Mesenteric fat pad (tissue), 1 donor: ENCODE results near the gene KCNH2. TPM values are rescaled to one million over a fixed set of nuclear protein-coding genes. Genes with fewer than 3 reads are reported as not detected.

Experiments
- DNase-seq: peaks from one replicate; pipeline ENCODE4 v3.0.0-alpha.2; 2020; ENCODE audit warnings: low spot score
- total RNA-seq: library from RNA; stranded (reverse); fragmentation: NEBNext Ultra II Directional; extraction: Animal tissue kit (Norgen Biotek cat#: 25700); gene quantifications from one replicate; pipeline ENCODE4 v1.2.1, GENCODE V29; 2021
- donor health status: DM: yes; HTN: yes; CAD: no.

The KCNH2 gene
- total RNA-seq, 1 donor from 2014 or later, result 0.32 TPM

- DNase-seq, result no peak
Measured at GRCh38 chr7:150939052-150939451, 39.1 kb downstream of the KCNH2 start.

GRCh38 chr7:150938566-150938965 is 39.6 kb downstream of the KCNH2 start:
- no peak for DNase-seq

GRCh38 chr7:150937848-150938561 is 40.1 kb downstream of the KCNH2 start:
- DNase-seq, result peak; percentile 82

DNA sequence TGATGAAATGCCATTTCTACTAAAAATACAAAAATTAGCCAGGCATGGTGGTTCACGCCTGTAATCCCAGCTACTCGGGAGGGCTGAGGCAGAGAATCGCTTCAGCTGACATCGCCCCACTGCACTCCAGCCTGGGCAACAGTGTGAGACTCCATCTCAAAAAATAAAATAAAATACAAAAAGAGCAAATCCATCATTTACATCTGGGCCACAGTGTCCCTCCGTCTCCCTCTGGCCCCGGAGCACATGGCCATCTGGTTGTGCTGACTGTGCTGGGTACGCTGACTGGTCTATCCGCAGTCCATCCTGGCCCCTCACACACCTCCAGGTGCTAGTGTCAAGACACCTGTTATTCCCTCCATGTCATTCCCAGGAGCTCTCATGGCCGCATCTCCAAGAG is 42.1 kb downstream of the KCNH2 start:
- peak; percentile 57 for DNase-seq

GRCh38 chr7:150935149-150935548 is 43.0 kb downstream of the KCNH2 start:
- peak; percentile 64 for DNase-seq

DNA sequence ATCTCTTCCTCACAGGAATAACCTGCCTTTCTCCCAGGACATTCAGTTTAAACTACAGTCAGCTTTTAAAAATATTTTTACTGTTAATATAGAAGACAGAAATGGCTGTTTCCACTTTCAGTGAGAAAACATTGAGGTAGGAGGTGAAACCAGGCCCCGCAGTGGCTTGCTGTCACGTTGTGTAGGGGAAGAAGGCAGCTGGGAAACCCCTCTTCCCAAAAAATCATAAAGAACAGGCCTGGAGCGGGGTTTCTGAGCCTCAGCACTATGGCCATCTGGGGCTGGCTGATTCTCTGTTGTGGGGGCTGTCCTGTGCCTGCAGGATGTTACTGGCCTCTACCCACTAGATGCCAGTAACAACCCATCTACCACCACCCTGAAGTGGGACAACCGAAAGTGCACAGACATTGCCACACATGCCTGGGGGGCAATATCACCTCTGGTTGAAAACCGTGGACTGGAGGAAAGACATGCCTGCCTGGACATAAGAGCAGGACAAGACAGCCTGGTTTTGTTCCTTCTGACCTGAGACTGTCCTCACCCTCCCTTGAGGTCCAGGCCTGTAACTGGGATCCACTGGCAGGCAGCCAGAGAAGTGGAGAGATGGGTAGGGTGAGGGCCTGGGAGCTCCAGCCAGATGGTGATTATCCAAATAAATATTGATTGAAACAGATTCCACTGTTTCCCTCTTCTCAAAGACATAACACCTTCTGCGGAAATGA is 43.9 kb downstream of the KCNH2 start:
- DNase-seq, result peak; percentile 53

- DNase-seq, result no peak
Measured at GRCh38 chr7:150931199-150931869, 46.8 kb downstream of the KCNH2 start.

GRCh38 chr7:150928541-150928940 is 49.6 kb downstream of the KCNH2 start:
- no peak for DNase-seq

GRCh38 chr7:150927956-150928344 is 50.2 kb downstream of the KCNH2 start:
- no peak for DNase-seq

DNA sequence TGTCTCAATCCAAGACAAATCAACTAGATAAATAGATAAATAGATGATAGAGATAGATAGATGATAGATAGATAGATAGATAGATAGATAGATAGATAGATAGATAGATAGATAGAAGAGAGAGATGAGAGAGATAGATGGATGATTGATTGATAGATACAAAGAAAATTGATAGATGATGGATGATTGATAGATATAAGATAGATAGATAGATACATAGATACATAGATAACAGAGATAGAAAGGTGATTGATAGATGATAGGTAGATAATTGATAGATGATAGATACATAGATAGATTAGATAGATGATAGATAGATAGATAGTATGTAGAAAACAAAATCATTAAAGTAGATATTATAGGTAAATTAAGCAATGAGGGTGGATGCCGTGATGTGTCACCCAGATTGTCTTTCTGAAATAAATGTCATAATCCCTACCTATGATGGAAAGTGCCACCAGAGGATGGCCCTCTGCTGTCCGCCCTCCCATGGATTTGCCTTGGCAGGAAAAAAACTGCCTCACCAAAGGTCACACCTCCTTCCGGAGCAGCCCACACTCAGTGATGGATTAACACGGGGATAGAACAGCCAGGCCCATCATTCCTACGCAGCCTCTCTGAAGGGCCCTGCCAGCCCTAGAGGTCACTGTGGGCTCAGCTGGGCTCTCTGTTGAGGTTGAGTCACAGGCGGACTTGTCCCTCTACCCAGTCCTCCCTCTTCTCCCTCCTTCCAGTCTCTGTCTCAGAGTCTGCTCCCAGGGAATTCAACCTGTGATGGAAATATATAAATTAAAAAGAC is 50.8 kb downstream of the KCNH2 start:
- DNase-seq, result peak; percentile 35

DNA sequence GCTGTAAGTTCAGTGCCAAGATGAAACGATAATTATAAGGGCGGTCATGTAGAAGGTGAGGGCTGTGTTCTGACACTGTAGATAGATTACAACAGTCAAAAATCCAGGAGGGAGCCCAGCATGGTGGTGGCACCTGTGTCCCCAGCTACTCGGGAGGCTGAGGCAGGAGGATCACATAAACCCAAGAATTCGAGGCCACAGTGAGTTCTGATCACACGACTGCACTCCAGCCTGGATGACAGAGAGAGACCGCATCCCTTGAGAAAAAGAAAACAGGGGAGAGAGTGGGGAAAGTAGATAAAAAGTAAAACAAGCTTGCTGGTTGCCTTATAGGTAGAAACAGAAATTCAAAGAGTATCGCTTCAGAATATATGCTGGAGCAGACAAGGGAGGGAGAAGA is 52.1 kb downstream of the KCNH2 start:
- no peak for DNase-seq

DNA sequence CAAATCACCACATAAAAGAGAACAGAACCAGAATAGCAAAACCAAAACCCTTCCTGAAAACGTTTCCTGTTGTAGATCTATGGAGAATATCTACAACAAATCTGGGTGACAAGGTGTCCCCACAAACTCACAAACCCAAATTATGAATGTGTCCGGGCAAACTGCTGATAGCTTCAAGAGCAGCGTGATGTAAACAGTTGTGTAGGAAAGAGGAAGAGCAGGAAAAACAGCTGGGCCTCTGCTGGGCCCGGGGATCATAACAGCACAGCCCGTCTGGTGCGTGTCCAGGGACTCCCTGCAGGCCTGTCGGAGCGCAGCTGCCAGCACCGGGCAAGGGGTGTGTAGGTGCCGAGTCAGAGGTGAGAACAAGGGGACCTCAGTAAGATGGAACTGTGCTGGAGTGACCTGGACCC is 53.7 kb downstream of the KCNH2 start:
- DNase-seq, result peak; percentile 77

GRCh38 chr7:150923802-150924201 is 54.3 kb downstream of the KCNH2 start:
- DNase-seq, result no peak

DNA sequence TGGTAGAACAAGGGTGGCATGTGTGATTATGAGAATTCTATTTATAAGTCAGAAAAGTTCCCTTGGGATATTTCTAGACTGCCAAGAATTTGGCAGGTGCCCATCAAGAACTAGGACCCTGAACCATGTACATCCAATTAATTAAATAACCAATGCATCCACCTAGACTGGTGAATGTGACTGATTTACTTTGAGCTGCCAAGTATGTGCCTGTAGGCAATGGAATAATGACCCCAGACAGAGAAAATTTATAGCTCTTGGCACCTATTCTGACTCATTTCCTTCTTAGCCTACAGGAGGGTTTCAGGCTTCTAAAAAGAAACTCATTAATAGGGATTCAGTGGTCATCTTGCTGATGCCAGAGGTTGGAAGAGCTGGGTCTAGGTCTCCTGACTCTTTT is 54.9 kb downstream of the KCNH2 start:
- no peak for DNase-seq

- no peak for DNase-seq
Measured at GRCh38 chr7:150919160-150919559, 59.0 kb downstream of the KCNH2 start.

GRCh38 chr7:150918378-150918777 is 59.7 kb downstream of the KCNH2 start:
- no peak for DNase-seq

GRCh38 chr7:150917969-150918368 is 60.2 kb downstream of the KCNH2 start:
- no peak for DNase-seq

DNA sequence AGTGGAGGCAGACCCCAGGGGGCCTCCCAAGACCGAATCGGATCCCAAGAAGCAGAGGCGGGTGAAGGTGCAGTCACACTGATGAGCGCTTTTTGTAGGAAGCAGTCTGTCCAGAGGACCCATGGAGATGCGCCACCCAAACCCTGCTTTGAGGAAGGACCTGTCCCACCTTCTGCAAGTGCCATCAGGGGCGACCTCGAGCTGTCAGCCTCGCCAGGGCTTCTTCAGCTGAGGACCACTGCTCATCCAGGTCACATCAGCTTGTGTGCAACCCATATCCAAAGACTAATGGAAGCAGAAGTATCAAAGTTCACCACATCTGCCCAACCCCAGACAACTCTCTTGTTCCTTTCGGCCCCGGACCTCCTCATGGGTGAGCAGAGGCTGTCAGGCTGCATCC is 61.5 kb downstream of the KCNH2 start:
- DNase-seq, result peak; percentile 77

- no peak for DNase-seq
Measured at GRCh38 chr7:150914966-150915365, 63.2 kb downstream of the KCNH2 start.

- DNase-seq, result no peak
Measured at GRCh38 chr7:150914196-150914595, 63.9 kb downstream of the KCNH2 start.

GRCh38 chr7:150912427-150912826 is 65.7 kb downstream of the KCNH2 start:
- no peak for DNase-seq
